Effector CD8-positive, alpha-beta T cell (primary cell): Measurements from ENCODE around the gene KCNG2.

Experiments
- DNase-seq: peaks from one replicate; lab custom pipeline; 2025; lab: John Stamatoyannopoulos, UW

The KCNG2 gene

DNA sequence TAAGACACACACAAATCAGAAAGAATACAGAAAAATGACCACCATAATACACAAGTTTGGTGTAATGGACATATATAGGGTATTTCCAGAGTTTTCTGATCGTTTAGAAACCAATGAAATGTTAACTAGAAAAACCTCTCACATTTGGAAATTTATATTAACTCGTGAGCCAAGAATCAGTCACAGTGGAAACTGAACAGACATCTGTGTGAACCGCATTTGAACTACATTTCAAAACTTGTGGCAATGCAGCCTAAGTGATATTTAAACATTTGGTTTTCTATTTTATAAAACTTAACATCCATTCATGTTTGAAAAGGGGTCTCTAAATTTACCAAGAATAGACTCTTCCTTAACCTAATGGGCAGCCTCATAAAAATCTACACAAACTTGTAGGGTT is 29.0 kb upstream of the KCNG2 start:
- DNase-seq, result no peak

DNA sequence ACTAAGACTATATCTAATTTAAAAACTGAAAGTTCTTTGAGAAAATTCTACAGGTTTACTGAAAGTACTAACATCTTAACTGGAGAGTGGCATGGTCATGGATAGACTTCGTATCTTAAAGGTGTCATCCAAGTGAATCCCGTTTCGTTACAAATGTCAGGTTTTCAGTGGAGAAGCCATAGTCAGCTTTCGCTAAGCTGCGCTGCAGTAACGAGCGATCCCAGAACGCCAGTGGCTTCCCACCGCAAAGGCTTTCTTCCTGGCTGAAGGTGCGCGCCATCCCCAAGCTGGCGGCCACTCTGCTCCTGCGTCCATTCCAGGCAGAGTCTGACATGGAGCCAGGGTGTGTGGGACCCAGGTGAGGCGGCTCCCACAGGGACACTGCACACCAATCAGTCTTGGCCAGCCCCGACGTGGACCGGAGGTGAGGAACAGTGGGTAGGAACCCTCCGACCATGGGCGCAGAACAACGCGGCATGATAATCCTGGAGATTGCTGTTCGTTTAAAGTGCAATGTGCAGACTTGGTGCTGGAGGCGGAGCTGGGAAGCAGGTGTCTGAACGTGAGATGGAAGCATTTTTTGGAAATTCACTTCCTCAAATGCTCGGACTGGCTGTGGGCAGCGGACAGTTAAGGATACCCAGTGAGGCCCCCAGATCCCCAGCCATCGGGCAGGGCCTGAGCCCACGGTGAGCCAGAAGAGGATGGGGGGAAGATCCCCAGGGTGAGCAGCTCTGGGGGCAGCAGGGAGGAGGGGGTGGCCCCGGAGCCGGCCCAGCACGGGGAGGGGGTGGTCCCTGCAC is 27.8 kb upstream of the KCNG2 start:
- no peak for DNase-seq

DNA sequence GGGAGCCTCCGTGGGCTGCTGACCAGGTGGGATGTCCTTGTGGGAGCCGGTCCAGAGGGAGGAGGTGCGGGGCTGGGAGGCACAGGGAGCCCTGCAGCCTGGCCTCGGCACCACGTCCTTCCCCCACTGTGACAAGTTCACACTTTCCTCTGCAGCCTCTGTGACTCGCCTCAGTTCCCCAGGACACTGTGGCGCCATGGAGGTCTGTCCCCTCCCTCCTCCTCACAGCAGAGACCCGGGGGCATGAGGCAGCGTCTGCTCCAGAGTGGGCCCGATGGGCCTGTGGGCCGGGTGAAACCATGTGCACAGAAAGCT is 27.3 kb upstream of the KCNG2 start:
- DNase-seq, result no peak

DNA sequence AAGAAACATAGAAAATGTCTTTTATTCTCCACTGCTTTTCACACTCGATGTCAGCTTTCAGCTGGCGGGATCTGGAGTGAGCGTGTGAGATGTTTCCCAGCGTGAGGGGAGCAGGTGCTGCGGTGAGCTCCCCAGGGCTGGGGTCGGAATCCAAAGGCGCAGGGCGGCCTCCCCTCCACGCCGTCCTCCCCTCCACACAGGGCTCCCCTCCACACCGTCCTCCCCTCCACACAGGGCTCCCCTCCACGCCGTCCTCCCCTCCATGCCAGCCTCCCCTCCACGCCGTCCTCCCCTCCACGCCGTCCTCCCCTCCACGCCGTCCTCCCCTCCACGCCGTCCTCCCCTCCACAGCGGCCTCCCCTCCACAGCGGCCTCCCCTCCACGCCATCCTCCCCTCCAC is 26.9 kb upstream of the KCNG2 start:
- no peak for DNase-seq

DNA sequence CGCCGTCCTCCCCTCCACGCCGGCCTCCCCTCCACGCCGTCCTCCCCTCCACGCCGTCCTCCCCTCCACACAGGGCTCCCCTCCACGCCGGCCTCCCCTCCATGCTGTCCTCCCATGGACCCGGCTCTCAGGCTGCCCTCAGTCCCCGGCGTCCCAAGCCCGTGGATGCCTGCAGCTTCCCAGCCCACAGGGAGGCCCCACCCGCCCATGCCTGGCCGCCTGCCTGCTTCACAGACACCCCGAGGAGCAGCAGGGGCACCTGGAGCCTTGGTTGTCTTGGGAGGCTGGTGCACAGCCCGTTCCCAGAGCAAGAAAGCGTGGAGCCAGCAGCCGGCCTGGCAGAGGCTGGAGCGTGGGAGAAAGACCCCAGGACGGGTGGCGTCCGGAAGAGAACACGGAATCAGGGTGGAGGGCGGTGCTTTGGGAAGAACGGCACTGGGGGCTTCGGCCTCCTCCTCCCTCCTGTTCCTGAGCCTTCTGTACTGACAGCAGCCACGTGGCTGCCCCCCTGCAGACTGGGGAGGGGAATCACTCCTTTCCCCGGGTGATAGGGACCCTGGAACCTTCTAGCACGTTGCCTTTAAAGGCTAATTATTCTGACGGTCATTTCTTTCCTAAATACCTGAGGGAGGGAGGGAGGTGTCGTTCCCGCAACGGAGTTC is 26.2 kb upstream of the KCNG2 start:
- DNase-seq, result no peak

DNA sequence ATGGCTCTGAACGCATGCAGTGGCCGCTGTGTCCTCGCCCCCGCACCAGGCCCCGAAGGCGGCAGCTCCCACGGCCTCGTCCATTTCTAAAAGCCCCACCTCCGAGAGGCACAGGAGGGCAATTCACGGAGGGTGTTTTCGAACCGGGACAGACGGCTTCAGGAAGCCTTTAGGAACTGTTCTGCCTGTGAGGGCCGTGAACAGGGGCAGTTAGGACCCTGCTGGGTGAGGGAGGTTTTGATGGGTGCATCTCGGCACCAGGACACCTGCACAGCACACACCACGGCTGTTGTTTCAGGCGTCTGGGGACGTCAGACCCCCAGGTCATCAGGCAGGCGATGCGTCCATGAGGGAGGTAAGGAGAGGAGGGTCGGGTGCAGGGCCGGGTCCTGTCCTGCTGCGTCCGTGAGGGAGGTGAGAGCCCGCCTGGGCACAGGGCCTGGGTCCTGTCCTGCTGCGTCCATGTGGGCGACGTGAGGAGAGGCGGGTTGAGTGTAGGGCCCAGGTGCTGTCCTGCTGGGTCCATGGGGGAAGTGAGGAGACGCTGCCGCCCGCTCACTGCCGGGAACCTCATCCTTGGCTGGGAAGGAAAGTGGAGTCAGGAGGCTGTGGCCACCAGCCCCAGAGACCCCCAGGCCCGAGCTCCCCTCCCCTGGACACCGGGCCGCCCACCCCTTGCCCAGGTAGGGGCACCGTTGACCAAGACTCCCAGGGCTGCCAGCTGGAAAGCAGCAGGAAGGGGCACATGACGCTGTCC is 25.5 kb upstream of the KCNG2 start:
- DNase-seq, result no peak

DNA sequence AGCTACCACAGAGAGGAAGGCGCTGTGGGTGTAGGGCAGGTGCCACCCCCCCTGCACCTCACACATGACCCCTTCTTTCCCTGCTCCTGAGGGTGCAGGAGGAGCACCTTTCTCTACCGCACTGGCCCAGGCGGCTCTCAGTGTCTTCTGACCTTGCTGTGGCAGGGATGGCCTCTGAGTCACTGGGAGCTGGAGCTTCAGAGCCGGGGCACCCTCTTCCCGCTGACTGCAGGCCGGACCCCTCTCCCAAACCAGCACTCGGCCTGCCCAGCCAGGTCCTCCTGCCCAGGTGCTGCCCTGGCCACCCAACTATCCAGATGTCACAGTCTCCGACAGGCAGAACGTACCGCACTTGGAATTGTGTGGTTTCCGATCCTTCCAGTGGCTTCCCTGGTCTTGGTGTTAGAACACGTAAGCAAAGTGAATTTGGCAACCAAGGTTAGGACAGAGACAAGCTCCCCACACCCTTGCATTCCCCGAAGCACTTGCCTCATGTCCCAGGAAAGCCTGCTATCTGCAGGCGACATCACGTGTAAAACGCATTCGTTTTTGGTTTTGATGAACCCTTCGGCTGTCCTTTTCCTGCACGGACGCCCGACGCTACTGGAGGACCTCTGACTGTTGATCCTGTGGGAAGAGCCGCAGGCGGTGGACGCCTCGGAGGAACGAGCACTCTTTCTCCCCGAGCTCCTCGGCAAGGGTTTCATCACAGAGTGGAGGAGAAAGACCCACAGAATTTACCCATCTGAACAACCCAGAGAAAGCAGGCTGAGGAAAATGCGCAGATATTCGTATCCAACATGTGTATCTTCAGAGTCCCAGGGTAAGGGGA is 24.7 kb upstream of the KCNG2 start:
- DNase-seq, result no peak

DNA sequence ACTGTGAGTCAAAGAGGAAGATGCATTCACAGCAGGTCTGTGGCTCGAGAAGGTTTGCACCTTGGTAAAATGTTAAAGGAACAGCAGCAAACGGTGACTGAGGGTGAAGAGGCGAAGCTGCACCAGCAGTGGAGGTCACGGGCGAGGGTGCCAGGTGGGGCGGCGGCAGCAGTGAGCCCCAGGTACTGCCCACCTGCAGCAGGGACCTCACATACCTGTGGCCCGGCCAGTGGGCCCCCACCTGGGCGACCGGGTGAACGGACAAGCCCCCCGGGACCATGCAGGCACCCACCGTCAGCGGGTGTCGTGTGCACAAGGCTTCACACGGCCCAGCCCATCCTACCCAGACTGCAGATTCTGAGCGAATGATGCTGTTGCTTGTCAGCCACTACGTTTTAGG is 23.6 kb upstream of the KCNG2 start:
- no peak for DNase-seq

DNA sequence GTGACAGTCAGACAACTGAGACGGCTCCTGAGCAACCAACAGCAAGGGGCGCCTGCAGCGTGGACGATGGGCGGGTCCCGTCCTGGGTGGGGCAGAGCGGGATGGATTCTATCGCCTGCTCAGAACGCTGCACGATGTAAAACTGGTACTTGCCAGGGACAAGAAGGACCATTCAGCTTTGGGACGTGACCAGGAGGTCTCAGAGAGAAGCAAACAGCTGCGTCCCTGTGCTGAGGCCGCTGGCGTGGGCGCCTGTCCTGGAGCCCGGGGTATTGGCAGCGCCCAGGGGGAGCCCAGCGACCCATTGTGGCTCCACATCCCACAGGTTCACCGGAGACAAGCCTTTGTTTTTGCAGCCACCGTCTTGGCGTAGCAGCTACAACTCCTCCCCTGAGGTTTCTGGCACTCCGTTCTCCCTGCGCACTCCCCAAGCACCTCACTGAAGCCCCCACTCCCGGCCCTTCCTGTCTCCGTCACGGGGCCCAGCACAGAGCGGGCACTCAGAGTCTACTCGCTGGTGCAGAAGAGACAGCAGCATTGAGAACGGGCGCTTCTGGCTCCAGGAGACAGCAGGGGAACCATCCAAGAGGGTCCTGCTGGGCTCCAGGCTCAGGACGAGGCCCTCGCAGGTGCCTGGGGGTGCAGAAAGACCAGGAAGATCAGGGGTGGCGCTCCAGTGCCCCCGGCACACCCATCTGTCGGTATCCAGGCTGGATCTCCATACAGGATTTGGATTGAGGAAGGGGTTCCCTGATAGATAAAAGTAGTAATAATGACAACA is 22.1 kb upstream of the KCNG2 start:
- no peak for DNase-seq

DNA sequence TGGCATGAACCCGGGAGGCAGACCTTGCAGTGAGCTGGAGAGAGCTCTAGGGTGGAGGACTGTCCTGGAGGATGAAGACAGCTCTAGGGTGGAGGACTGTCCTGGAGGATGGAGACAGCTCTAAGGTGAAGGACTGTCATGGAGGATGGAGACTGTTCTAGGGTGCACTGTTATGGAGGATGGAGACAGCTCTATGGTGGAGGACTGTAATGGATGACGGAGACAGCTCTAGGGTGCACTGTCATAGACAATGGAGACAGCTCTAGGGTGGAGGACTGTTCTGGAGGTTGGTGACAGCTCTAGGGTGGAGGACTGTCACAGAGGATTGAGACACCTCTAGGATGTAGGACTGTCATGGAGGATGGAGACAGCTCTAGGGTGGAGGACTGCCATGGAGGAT is 21.1 kb upstream of the KCNG2 start:
- no peak for DNase-seq

DNA sequence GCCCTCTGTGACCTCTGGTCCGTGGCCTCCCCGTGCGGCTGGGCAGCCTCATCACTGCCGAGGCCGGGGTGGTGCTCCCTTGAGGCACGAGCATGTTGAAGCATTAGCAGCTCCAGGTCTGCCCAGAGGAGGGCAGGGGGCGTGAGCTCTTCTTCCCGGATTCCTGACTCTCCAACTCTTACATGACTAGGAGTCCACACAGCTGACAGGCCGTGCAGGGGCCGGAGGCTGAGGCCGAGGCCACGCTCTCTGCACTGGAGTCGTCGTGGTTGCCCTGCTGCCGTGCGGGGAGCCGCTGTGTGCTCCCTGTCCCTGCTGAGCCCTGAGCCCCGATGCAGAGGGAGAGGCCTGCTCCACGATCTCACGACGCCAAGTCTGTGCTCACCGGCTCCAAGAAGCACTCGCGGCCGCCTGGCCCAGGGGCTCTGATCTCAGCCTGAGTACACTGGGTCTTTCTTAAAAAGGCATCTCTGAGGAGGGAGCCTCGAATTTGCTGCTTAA is 19.4 kb upstream of the KCNG2 start:
- DNase-seq, result no peak

DNA sequence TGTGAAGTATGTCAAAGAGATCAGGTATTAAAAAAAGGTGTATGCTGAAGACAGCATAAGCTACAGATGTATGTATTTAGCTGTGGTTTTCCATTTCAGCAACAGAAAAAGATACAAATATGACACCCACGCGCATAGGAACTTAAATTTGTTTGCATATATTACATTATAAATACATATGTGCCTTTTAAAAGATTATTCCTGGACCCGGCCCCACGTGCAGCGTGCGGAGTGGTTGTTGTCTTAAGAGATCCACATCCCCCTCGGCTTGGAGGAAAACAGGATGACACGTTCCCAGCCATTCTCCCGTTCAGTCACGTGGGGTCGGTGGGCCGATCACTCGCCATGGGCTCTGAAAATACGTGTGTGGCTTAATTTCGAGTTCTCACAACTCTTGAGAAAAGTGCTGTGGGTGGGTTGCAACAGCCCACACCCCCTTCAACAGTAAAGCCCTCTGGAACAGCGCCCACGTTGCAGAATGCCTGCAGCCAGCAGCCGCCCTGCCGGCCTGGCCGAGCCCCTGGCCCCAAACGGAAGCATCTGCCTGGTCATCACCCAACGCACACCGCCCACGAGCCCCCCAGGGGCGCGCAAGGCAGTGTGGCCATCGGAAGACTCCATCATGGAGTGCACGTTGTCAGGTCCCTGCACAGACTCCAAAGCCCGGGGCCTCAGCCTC is 18.6 kb upstream of the KCNG2 start:
- DNase-seq, result no peak

DNA sequence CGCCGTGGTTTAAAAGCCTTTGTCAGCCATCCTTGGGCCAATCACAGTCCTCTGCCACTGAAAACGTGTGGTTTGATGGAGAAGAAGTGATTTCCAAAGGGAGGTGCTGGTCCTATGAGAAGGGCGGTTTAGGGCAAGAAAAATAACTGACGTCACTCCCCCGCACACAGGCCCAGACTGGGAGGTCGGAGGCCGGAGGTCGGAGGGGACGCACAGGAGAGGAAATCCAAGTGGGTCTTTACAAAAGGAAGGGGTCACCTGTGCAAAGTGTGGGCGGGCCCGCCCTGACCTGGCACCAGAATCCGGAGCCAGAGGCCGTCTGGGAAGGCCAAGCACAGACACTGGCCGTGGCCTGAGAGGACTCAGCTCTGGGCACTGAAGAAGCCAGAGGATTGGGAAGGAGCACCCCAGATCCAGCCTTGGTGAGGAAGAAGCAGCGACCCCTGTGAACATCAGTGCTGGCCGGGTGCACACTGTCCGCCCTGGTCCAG is 18.0 kb upstream of the KCNG2 start:
- DNase-seq, result no peak

DNA sequence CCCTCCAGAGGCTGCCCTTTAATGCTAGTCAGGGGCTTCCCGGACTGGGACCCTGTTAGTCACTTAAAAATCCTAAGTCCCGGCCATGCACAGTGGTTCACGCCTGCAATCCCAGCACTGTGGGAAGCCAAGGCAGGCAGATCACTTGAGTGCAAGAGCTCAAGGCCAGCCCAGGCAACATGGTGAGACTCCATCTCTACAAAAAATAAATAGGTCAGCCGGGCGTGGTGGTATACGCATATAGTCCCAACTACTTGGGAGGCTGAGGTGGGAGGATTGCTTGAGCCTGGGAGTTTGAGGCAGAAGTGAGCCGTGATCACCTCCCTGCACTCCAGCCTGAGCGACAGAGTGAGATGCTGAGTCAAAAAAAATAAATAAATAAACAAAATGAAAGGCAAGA is 17.2 kb upstream of the KCNG2 start:
- no peak for DNase-seq

DNA sequence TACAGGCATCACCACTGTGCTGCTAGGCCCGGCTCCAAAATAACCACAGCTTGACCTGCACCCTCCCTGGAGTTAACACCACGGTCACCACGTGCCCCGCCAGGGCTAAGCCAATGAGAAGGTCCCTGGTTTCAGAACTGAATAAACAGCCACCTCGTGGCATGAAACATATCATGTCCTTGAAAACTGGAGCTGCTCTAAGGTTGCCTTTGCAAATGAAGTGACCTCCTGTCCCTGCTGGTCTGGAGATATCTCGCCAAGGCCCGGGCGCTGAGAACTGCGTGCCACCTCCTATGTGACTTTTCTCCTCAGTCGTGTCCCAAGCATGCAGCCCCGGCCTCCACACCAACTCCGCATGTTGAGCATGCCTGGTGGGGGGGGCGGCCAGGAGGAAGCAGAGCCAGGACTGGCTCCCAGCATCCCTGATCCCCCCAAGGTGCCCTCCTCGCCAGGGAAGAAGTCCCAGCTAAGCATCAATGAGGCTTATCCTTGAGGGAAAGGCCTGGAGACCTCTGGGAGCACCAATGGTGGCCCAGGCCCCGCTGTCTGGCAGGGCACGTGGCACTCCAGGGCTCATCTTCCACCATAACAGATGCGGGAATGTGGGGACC is 16.3 kb upstream of the KCNG2 start:
- DNase-seq, result no peak

DNA sequence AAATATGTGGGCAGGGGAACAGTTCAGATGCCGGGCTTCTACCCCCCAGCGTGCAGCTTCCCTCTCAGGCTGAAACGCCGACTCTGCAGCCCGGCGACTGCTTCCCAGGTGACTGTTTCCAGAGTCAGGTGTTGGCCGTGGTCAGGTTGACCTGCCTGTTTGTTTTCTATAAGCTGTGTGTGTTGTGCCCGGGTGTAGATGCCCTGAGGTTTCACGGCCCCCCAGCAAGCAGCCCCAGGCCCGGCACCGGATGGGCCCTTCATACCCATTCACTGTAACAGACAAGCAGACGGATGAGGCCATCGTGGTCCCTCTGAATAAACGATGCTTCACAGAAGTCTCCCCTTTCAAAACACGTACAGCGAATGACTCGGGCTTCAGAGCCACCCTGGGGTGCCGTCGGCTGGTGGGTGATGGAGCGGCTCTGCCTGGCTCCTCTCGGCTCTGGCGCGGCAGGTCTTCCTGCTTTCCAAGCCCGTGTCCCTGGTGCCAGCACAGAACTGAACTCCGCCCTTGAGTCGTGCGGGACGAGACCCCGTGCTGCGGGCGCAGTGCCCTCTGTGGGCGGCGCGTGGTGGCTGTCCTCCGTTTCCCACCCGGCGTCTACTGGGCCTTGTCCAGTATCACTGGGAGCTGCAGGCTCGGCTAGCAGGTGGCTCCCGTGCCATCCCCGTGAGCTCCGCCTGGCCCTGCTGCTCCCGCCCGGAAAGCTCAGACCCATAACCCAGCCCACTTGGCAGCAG is 15.0 kb upstream of the KCNG2 start:
- DNase-seq, result no peak

DNA sequence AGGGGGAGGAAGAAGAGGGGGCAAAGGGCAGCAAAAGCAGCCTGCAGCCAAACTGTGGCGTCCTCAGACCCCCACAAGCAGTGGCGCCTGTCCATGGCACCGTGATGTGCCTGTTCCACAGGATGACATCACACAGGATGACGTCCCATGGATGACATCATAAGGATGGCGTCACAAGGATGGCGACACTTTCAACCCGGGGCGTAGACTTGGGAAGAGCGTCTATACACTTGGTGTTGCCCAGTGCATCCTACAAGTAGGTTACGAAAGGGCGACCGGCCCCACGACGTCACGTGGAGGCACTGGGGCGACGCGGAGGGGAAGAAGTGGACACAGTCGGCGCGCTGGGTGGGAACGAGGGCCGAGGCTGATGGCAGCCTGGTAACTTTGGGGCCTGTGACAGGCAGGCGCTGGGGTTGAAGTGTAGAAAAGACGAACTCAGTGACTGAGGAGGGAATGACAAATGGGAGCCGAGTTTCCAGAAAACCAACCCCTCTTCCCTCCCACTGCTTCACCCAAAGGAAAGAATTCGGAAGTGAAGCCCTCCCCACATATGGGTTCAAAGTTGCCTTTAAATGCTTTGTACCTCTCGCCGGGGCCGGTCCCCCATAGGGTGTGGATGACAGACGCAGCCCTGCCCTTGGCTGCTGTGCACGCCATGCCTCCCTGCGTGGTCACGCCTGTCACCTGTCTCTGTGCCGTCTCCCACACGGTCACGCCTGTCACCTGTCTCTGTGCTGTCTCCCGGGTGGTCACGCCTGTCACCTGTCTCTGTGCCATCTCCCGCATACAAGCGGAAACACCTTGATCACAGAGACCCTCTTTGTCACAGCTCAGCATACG is 13.4 kb upstream of the KCNG2 start:
- DNase-seq, result no peak

DNA sequence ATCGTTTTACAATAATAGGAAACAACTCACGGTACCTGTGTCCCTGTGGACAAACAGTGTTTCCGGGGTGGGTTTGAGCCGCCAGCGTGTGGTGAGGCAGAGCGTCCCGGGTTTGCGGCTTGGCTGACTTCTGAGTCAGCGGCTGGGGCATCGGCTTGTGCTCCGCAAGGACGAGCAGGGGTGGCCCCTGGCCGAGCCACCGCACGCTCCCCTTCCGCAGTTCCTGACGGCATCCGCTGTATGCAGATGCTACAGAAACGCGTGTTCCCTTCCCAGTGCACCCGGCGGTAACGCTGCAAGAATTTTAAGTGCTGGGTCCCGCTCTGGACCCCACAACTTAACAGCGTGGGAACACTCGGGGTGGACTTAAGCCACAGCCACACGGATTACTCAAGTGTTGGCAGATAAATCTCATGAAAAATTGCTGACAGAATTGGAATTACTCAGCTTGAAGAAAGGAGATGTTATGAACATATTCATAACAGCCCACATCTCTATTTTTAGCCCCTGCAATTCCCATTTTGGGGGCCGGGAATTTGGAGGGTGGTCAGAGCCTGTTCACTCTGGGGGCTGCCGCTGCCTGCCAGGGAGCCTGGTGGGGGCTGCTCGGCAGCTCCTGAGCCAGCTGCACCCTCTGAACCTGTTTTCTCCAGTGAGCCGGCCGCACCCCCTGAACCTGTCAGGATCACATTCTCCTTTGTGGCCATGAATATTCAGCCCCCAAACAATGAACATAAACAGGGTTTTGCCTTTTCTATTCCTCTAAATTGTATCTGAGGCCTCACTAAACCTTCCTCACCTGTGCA is 12.6 kb upstream of the KCNG2 start:
- no peak for DNase-seq
